OCI-LY1 (cell line): ENCODE measurements around the gene RASA2.
"Not testable (repeated sequence)": the region's sequence is repeated elsewhere in the genome, so short reads cannot be mapped to it uniquely, and the experiment has no call there.

Source experiments
- H2AFZ ChIP-seq: fragments of 200-600 bp; sonication (generic), shearing (Covaris generic); 2 replicates; pipeline ENCODE4 v1.6.0; 2014; ENCODE audit warnings: antibody characterized with exemption, mild to moderate bottlenecking, low read length
- H3F3A ChIP-seq: fragments of 200-600 bp; sonication (generic), shearing (Covaris generic); 2 replicates; pipeline ENCODE4 v1.6.0; 2014; ENCODE audit warnings: mild to moderate bottlenecking, antibody characterized with exemption, low read length, moderate library complexity; ENCODE audit not compliant: insufficient read depth
- H3K27ac ChIP-seq: fragments of 200-600 bp; sonication (generic); 2 replicates; pipeline ENCODE4 v1.5.1; 2014; ENCODE audit warnings: low read length, mixed run types, mild to moderate bottlenecking, low read depth; ENCODE audit not compliant: poor library complexity, severe bottlenecking
- H3K27me3 ChIP-seq: fragments of 200-600 bp; sonication (generic); 2 replicates; pipeline ENCODE4 v1.6.0; 2014; ENCODE audit warnings: antibody characterized with exemption, mild to moderate bottlenecking, low read length, moderate library complexity; ENCODE audit not compliant: insufficient read depth
- H3K36me3 ChIP-seq: fragments of 200-600 bp; sonication (generic); 2 replicates; pipeline ENCODE4 v1.6.1; 2014; ENCODE audit warnings: mild to moderate bottlenecking, antibody characterized with exemption, low read length, moderate library complexity, mixed read lengths; ENCODE audit not compliant: insufficient read depth
- H3K4me1 ChIP-seq: fragments of 200-600 bp; sonication (generic); 2 replicates; pipeline ENCODE4 v1.5.1; 2014; ENCODE audit warnings: mild to moderate bottlenecking, low read length, moderate library complexity; ENCODE audit not compliant: insufficient read depth, severe bottlenecking
- H3K4me2 ChIP-seq: fragments of 200-600 bp; sonication (generic), shearing (Covaris generic); 2 replicates; pipeline ENCODE4 v1.6.1; 2014; ENCODE audit warnings: low read length
- H3K4me3 ChIP-seq: fragments of 200-600 bp; sonication (generic); 2 replicates; pipeline ENCODE4 v1.5.1; 2014; ENCODE audit warnings: low read length, low read depth, mild to moderate bottlenecking, mixed read lengths; ENCODE audit not compliant: poor library complexity, severe bottlenecking
- H3K79me2 ChIP-seq: fragments of 200-600 bp; shearing (Covaris generic); 2 replicates; pipeline ENCODE4 v1.6.1; 2016; ENCODE audit warnings: mixed run types, low read length, mixed read lengths; ENCODE audit not compliant: insufficient read depth
- H3K9ac ChIP-seq: fragments of 200-600 bp; sonication (generic), shearing (Covaris generic); 2 replicates; pipeline ENCODE4 v1.6.1; 2014; ENCODE audit warnings: mild to moderate bottlenecking, low read length, mixed read lengths
- H3K9me2 ChIP-seq: fragments of 200-600 bp; sonication (generic), shearing (Covaris generic); 2 replicates; pipeline ENCODE4 v1.6.1; 2014; ENCODE audit warnings: low read depth, mild to moderate bottlenecking, low read length, mixed read lengths
- H3K9me3 ChIP-seq: fragments of 200-600 bp; shearing (Covaris generic); 2 replicates; pipeline ENCODE4 v1.6.1; 2014; ENCODE audit warnings: low read length, mixed read lengths
- H4K20me1 ChIP-seq: fragments of 200-600 bp; sonication (generic), shearing (Covaris generic); 2 replicates; pipeline ENCODE4 v1.6.0; 2016; ENCODE audit warnings: mild to moderate bottlenecking, low read length; ENCODE audit not compliant: insufficient read depth
- EZH2 ChIP-seq: fragments of 200-600 bp; sonication (generic), shearing (Covaris generic); IDR thresholded peaks from 2 replicates; pipeline ENCODE4 v1.8.0; 2017; ENCODE audit warnings: borderline replicate concordance, mixed run types, mild to moderate bottlenecking, antibody characterized with exemption, low read length, moderate library complexity, mixed read lengths
- TF ChIP-seq, protein P1 (sequence below): fragments of 200-600 bp; sonication (generic), shearing (Covaris generic); IDR thresholded peaks from 2 replicates; pipeline ENCODE4 v1.5.1; 2017; ENCODE audit warnings: mild to moderate bottlenecking, antibody characterized with exemption, low read length, moderate library complexity, mixed read lengths

The RASA2 gene

DNA sequence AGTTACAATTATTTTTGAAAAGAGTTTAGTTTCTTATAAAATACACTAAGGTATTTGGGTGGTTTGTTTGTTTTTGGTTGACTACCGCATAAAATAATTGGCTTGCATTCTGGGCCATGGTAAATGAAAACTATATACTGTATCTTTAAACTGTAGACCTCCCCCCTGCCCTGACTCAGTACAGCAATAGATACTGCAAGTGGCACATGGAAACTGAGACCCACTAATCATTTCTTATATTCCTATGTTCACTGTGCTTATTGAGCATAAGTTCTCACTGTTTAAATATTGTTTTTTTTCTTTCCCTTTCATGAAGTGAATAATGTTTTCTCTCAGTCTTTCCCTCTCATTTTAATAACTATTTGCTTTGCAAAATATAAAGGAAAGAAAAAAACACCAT, 45.8 kb downstream of the RASA2 start:
- no peak overlapping the region for H3K27ac ChIP-seq
- no peaks in the 10 kb centered on the region for H3K79me2 ChIP-seq
- H3K4me1 ChIP-seq = peaks cover 10% of the 10 kb centered on the region
- TF ChIP-seq, protein P1, sequence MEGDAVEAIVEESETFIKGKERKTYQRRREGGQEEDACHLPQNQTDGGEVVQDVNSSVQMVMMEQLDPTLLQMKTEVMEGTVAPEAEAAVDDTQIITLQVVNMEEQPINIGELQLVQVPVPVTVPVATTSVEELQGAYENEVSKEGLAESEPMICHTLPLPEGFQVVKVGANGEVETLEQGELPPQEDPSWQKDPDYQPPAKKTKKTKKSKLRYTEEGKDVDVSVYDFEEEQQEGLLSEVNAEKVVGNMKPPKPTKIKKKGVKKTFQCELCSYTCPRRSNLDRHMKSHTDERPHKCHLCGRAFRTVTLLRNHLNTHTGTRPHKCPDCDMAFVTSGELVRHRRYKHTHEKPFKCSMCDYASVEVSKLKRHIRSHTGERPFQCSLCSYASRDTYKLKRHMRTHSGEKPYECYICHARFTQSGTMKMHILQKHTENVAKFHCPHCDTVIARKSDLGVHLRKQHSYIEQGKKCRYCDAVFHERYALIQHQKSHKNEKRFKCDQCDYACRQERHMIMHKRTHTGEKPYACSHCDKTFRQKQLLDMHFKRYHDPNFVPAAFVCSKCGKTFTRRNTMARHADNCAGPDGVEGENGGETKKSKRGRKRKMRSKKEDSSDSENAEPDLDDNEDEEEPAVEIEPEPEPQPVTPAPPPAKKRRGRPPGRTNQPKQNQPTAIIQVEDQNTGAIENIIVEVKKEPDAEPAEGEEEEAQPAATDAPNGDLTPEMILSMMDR = no peak
- no peak for TF ChIP-seq EZH2
- peaks cover 37% of the 10 kb centered on the region for H3K36me3 ChIP-seq
- no peaks in the 10 kb centered on the region for H3K9me2 ChIP-seq
- H3K9me3 ChIP-seq = peaks cover 5% of the 10 kb centered on the region; the same call in 1 of the 2 replicates
- H3K9ac ChIP-seq = no peak overlapping the region
- H2AFZ ChIP-seq = no peak overlapping the region
- no peaks in the 10 kb centered on the region for H4K20me1 ChIP-seq
- H3K4me3 ChIP-seq = no peak overlapping the region
- H3K27me3 ChIP-seq = no peaks in the 10 kb centered on the region
- H3K4me2 ChIP-seq = no peak overlapping the region
- no peaks in the 10 kb centered on the region for H3F3A ChIP-seq

GRCh38 chr3:141536017-141536416, 49.2 kb downstream of the RASA2 start:
- not testable (repeated sequence) for H2AFZ ChIP-seq, H3K27ac ChIP-seq, H3F3A ChIP-seq, H4K20me1 ChIP-seq, H3K27me3 ChIP-seq, H3K4me2 ChIP-seq, H3K79me2 ChIP-seq, H3K4me1 ChIP-seq, H3K9ac ChIP-seq, H3K9me2 ChIP-seq, H3K9me3 ChIP-seq, H3K4me3 ChIP-seq
- peaks cover 34% of the 10 kb centered on the region for H3K36me3 ChIP-seq

GRCh38 chr3:141537856-141538255, 51.0 kb downstream of the RASA2 start:
- H3K27me3 ChIP-seq = no peaks in the 10 kb centered on the region

More at GRCh38 chr3:141537856-141538255, 51.0 kb downstream of the RASA2 start:
- Histone ChIP-seq H3K36me3 (peaks cover 46% of the 10 kb centered on the region), H3K4me2 (no peak overlapping the region), H3K4me1 (no peaks in the 10 kb centered on the region), H2AFZ (no peak overlapping the region), H3K79me2 (no peaks in the 10 kb centered on the region), H3K9ac (no peak overlapping the region), H3K4me3 (no peak overlapping the region), H4K20me1 (no peaks in the 10 kb centered on the region), H3K9me3 (peaks cover 14% of the 10 kb centered on the region), H3K9me2 (no peaks in the 10 kb centered on the region), H3F3A (no peaks in the 10 kb centered on the region), H3K27ac (no peak overlapping the region)
- no peak for TF ChIP-seq EZH2
- TF ChIP-seq, protein P1 = no peak
